Neuronal stem cell (in vitro differentiated cells): ENCODE measurements around the gene ZNF500. TPM values are rescaled to one million over a fixed set of nuclear protein-coding genes. Genes with fewer than 3 reads are reported as not detected.

Source experiments
- small RNA-seq: library from polyadenylated mRNA; stranded (forward); fragments of <200 nt; extraction: miRNeasy Mini kit (QIAGEN cat#:217004); gene quantifications from one replicate; pipeline ENCODE3, GENCODE V24; 2013; ENCODE audit not compliant: insufficient read depth

Gene ZNF500

Small RNA genes lying within 50 kb of the gene (small RNA-seq; reads per million reads assigned to genes)
- not detected for gene RF00017
